Measurements from ENCODE around the gene MRPL28.

MRPL28 gene

GRCh38 chr16:359067-359763, 11.1 kb downstream of the MRPL28 start:
- H3K4me3 ChIP-seq (ENCODE audit: low read depth in 1 of 2, low read length in 2 of 2) = no peak overlapping the region
- H3K36me3 ChIP-seq (ENCODE audit: control insufficient read depth in 1 of 2, insufficient read depth in 2 of 2, low read length in 2 of 2) = no peaks in the 10 kb centered on the region
- H3K27me3 ChIP-seq (ENCODE audit: control insufficient read depth in 1 of 2, insufficient read depth in 2 of 2, low read length in 2 of 2) = peaks cover 4 to 7% of the 10 kb centered on the region in 2 donors
- H3K9ac ChIP-seq (ENCODE audit: low read depth in 1 of 2, low read length in 2 of 2) = no peak overlapping the region
- H3K4me1 ChIP-seq (ENCODE audit: control insufficient read depth in 1 of 2, insufficient read depth in 2 of 2, low read length in 2 of 2) = no peaks in the 10 kb centered on the region
- H3K27ac ChIP-seq (ENCODE audit: low read depth, low read length) = no peak overlapping the region
- no peaks in the 10 kb centered on the region for H3K9me3 ChIP-seq (ENCODE audit: control insufficient read depth in 1 of 2, low read length in 2 of 2)

GRCh38 chr16:356741-357140, 13.6 kb downstream of the MRPL28 start:
- Histone ChIP-seq H3K27ac (ENCODE audit: low read depth, low read length) (no peak overlapping the region), H3K9ac (ENCODE audit: low read depth in 1 of 2, low read length in 2 of 2) (no peak overlapping the region), H3K9me3 (ENCODE audit: control insufficient read depth in 1 of 2, low read length in 2 of 2) (no peaks in the 10 kb centered on the region), H3K4me3 (ENCODE audit: low read depth in 1 of 2, low read length in 2 of 2) (no peak overlapping the region), H3K27me3 (ENCODE audit: control insufficient read depth in 1 of 2, insufficient read depth in 2 of 2, low read length in 2 of 2) (no peaks in the 10 kb centered on the region), H3K36me3 (ENCODE audit: control insufficient read depth in 1 of 2, insufficient read depth in 2 of 2, low read length in 2 of 2) (no peaks in the 10 kb centered on the region), H3K4me1 (ENCODE audit: control insufficient read depth in 1 of 2, insufficient read depth in 2 of 2, low read length in 2 of 2) (peaks cover 0 to 4% of the 10 kb centered on the region in 2 donors)

- Histone ChIP-seq H3K9me3 (ENCODE audit: control insufficient read depth in 1 of 2, low read length in 2 of 2) (no peaks in the 10 kb centered on the region), H3K9ac (ENCODE audit: low read depth in 1 of 2, low read length in 2 of 2) (no peak overlapping the region), H3K27ac (ENCODE audit: low read depth, low read length) (no peak overlapping the region), H3K4me1 (ENCODE audit: control insufficient read depth in 1 of 2, insufficient read depth in 2 of 2, low read length in 2 of 2) (peaks cover 0 to 13% of the 10 kb centered on the region in 2 donors), H3K36me3 (ENCODE audit: control insufficient read depth in 1 of 2, insufficient read depth in 2 of 2, low read length in 2 of 2) (peaks cover 0 to 5% of the 10 kb centered on the region in 2 donors), H3K27me3 (ENCODE audit: control insufficient read depth in 1 of 2, insufficient read depth in 2 of 2, low read length in 2 of 2) (no peaks in the 10 kb centered on the region), H3K4me3 (ENCODE audit: low read depth in 1 of 2, low read length in 2 of 2) (peak overlapping the region in 1 of 2 donors; percentile 15)
Observed at GRCh38 chr16:354971-355461, 15.3 kb downstream of the MRPL28 start.

GRCh38 chr16:354291-354881, 16.0 kb downstream of the MRPL28 start:
- peaks cover 0 to 7% of the 10 kb centered on the region in 2 donors for H3K36me3 ChIP-seq (ENCODE audit: control insufficient read depth in 1 of 2, insufficient read depth in 2 of 2, low read length in 2 of 2)
- H3K4me1 ChIP-seq (ENCODE audit: control insufficient read depth in 1 of 2, insufficient read depth in 2 of 2, low read length in 2 of 2) = peaks cover 0 to 13% of the 10 kb centered on the region in 2 donors
- no peak overlapping the region for H3K27ac ChIP-seq (ENCODE audit: low read depth, low read length)
- no peak overlapping the region for H3K4me3 ChIP-seq (ENCODE audit: low read depth in 1 of 2, low read length in 2 of 2)
- H3K27me3 ChIP-seq (ENCODE audit: control insufficient read depth in 1 of 2, insufficient read depth in 2 of 2, low read length in 2 of 2) = no peaks in the 10 kb centered on the region
- H3K9me3 ChIP-seq (ENCODE audit: control insufficient read depth in 1 of 2, low read length in 2 of 2) = no peaks in the 10 kb centered on the region
- no peak overlapping the region for H3K9ac ChIP-seq (ENCODE audit: low read depth in 1 of 2, low read length in 2 of 2)

GRCh38 chr16:353404-354290, 16.7 kb downstream of the MRPL28 start:
- Histone ChIP-seq H3K36me3 (ENCODE audit: control insufficient read depth in 1 of 2, insufficient read depth in 2 of 2, low read length in 2 of 2) (peaks cover 0 to 10% of the 10 kb centered on the region in 2 donors), H3K9ac (ENCODE audit: low read depth in 1 of 2, low read length in 2 of 2) (peak overlapping the region; percentile 56 to 70)

GRCh38 chr16:352547-353403, 17.6 kb downstream of the MRPL28 start, which contains the start of gene AXIN1:
TSS of gene AXIN1 (minus strand) at chr16:352723. CDS start at chr16:347025, 5,698 bp downstream.
- H3K27me3 ChIP-seq (ENCODE audit: control insufficient read depth in 1 of 2, insufficient read depth in 2 of 2, low read length in 2 of 2) = no peaks in the 10 kb centered on the region
- H3K4me1 ChIP-seq (ENCODE audit: control insufficient read depth in 1 of 2, insufficient read depth in 2 of 2, low read length in 2 of 2) = peaks cover 0 to 13% of the 10 kb centered on the region in 2 donors
- H3K4me3 ChIP-seq (ENCODE audit: low read depth in 1 of 2, low read length in 2 of 2) = peak within 1 kb of the TSS; percentile 69 to 71
- H3K27ac ChIP-seq (ENCODE audit: low read depth, low read length) = no peak within 1 kb of the TSS
- peak within 1 kb of the TSS; percentile 56 to 70 for H3K9ac ChIP-seq (ENCODE audit: low read depth in 1 of 2, low read length in 2 of 2)
- peaks cover 0 to 10% of the 10 kb centered on the region in 2 donors for H3K36me3 ChIP-seq (ENCODE audit: control insufficient read depth in 1 of 2, insufficient read depth in 2 of 2, low read length in 2 of 2)
- no peaks in the 10 kb centered on the region for H3K9me3 ChIP-seq (ENCODE audit: control insufficient read depth in 1 of 2, low read length in 2 of 2)

More at GRCh38 chr16:353404-354290, 16.7 kb downstream of the MRPL28 start:
- Histone ChIP-seq H3K27ac (ENCODE audit: low read depth, low read length) (no peak overlapping the region), H3K27me3 (ENCODE audit: control insufficient read depth in 1 of 2, insufficient read depth in 2 of 2, low read length in 2 of 2) (no peaks in the 10 kb centered on the region), H3K9me3 (ENCODE audit: control insufficient read depth in 1 of 2, low read length in 2 of 2) (no peaks in the 10 kb centered on the region), H3K4me1 (ENCODE audit: control insufficient read depth in 1 of 2, insufficient read depth in 2 of 2, low read length in 2 of 2) (peaks cover 0 to 13% of the 10 kb centered on the region in 2 donors), H3K4me3 (ENCODE audit: low read depth in 1 of 2, low read length in 2 of 2) (peak overlapping the region; percentile 47 to 71)

- Histone ChIP-seq H3K36me3 (ENCODE audit: control insufficient read depth in 1 of 2, insufficient read depth in 2 of 2, low read length in 2 of 2) (peaks cover 0 to 15% of the 10 kb centered on the region in 2 donors), H3K4me3 (ENCODE audit: low read depth in 1 of 2, low read length in 2 of 2) (peak overlapping the region; percentile 68 to 69), H3K4me1 (ENCODE audit: control insufficient read depth in 1 of 2, insufficient read depth in 2 of 2, low read length in 2 of 2) (peaks cover 0 to 13% of the 10 kb centered on the region in 2 donors), H3K9me3 (ENCODE audit: control insufficient read depth in 1 of 2, low read length in 2 of 2) (no peaks in the 10 kb centered on the region), H3K27me3 (ENCODE audit: control insufficient read depth in 1 of 2, insufficient read depth in 2 of 2, low read length in 2 of 2) (no peaks in the 10 kb centered on the region), H3K27ac (ENCODE audit: low read depth, low read length) (no peak overlapping the region), H3K9ac (ENCODE audit: low read depth in 1 of 2, low read length in 2 of 2) (peak overlapping the region; percentile 51 to 64)
Observed at GRCh38 chr16:351804-352520, 18.4 kb downstream of the MRPL28 start.

- H3K27ac ChIP-seq (ENCODE audit: low read depth, low read length) = no peak overlapping the region
- no peaks in the 10 kb centered on the region for H3K27me3 ChIP-seq (ENCODE audit: control insufficient read depth in 1 of 2, insufficient read depth in 2 of 2, low read length in 2 of 2)
- H3K36me3 ChIP-seq (ENCODE audit: control insufficient read depth in 1 of 2, insufficient read depth in 2 of 2, low read length in 2 of 2) = peaks cover 7 to 28% of the 10 kb centered on the region in 2 donors
- no peak overlapping the region for H3K4me3 ChIP-seq (ENCODE audit: low read depth in 1 of 2, low read length in 2 of 2)
- H3K9me3 ChIP-seq (ENCODE audit: control insufficient read depth in 1 of 2, low read length in 2 of 2) = no peaks in the 10 kb centered on the region
- peaks cover 0 to 13% of the 10 kb centered on the region in 2 donors for H3K4me1 ChIP-seq (ENCODE audit: control insufficient read depth in 1 of 2, insufficient read depth in 2 of 2, low read length in 2 of 2)
- H3K9ac ChIP-seq (ENCODE audit: low read depth in 1 of 2, low read length in 2 of 2) = no peak overlapping the region
Observed at GRCh38 chr16:350203-350602, 20.1 kb downstream of the MRPL28 start.

- Histone ChIP-seq H3K27ac (ENCODE audit: low read depth, low read length) (no peak overlapping the region), H3K36me3 (ENCODE audit: control insufficient read depth in 1 of 2, insufficient read depth in 2 of 2, low read length in 2 of 2) (peaks cover 7 to 34% of the 10 kb centered on the region in 2 donors), H3K4me3 (ENCODE audit: low read depth in 1 of 2, low read length in 2 of 2) (no peak overlapping the region), H3K4me1 (ENCODE audit: control insufficient read depth in 1 of 2, insufficient read depth in 2 of 2, low read length in 2 of 2) (peaks cover 0 to 13% of the 10 kb centered on the region in 2 donors), H3K27me3 (ENCODE audit: control insufficient read depth in 1 of 2, insufficient read depth in 2 of 2, low read length in 2 of 2) (no peaks in the 10 kb centered on the region), H3K9ac (ENCODE audit: low read depth in 1 of 2, low read length in 2 of 2) (no peak overlapping the region), H3K9me3 (ENCODE audit: control insufficient read depth in 1 of 2, low read length in 2 of 2) (no peaks in the 10 kb centered on the region)
Observed at GRCh38 chr16:349211-349610, 21.1 kb downstream of the MRPL28 start.

Measured in duodenal mucosa (tissue), 2 donors.